Transverse colon (tissue), 4 donors: ENCODE measurements around the gene LIMCH1.

ENCODE experiments used
- CTCF ChIP-seq, 5 experiments: fragments of 200-600 bp in 3 of 5; fragments of 450-650 bp in 2 of 5; sonication (generic) in 3 of 5; IDR thresholded peaks; 1 replicate in 2 of 5; 2 replicates in 3 of 5; pipeline ENCODE4 v1.5.1; 2016 to 2017; ENCODE audit warnings: antibody characterized with exemption in 5 of 5, inconsistent platforms in 3 of 5, mild to moderate bottlenecking in 2 of 5, moderate library complexity in 1 of 5
- EP300 ChIP-seq: sonication (generic); formaldehyde crosslinking; IDR thresholded peaks from one replicate; pipeline ENCODE4 v1.6.1; 2017; ENCODE audit warnings: antibody characterized with exemption, low read depth
- POLR2AphosphoS5 ChIP-seq, 3 donors: sonication (generic); formaldehyde crosslinking; IDR thresholded peaks; one replicate each; pipeline ENCODE4 v1.6.1; 2016; ENCODE audit warnings: antibody characterized with exemption in 3 of 3

GRCh38 chr4:41702770-41703169, 164.8 kb downstream of the LIMCH1 start:
- TF ChIP-seq CTCF (IDR thresholded peaks at IDR 0.05), result no peak
- no peak for TF ChIP-seq POLR2AphosphoS5 (IDR thresholded peaks at IDR 0.05)
- no peak for TF ChIP-seq EP300
